GM23338 (cell line): ENCODE data around the gene ARMC8. TPM values are rescaled to one million over a fixed set of nuclear protein-coding genes. Genes with fewer than 3 reads are reported as not detected.

Experiments used
- ATAC-seq: fragments of 200-7000 bp; cut with Tn5 transposase; 3 replicates; pipeline ENCODE4 v1.9.1; 2020
- DNase-seq: peaks from one replicate; pipeline ENCODE4 v3.0.0-alpha.2; 2015; ENCODE audit warnings: low spot score
- H2AFZ ChIP-seq: fragments of 200-600 bp; sonication (generic); 2 replicates; pipeline ENCODE4 v1.8.0; 2016; ENCODE audit warnings: antibody characterized with exemption, mild to moderate bottlenecking, moderate library complexity
- H3F3A ChIP-seq: fragments of 200-600 bp; sonication (generic); replicated peaks from 2 replicates; pipeline ENCODE4 v1.8.0; 2017; ENCODE audit warnings: antibody characterized with exemption, mixed run types, low read depth
- H3K27ac ChIP-seq: fragments of 200-600 bp; sonication (generic); 2 replicates; pipeline ENCODE4 v1.6.1; 2016; ENCODE audit warnings: low read depth
- H3K27me3 ChIP-seq: fragments of 200-600 bp; sonication (generic); 2 replicates; pipeline ENCODE4 v1.8.0; 2016; ENCODE audit warnings: mild to moderate bottlenecking, mixed run types, moderate library complexity; ENCODE audit not compliant: insufficient read depth
- H3K36me3 ChIP-seq: fragments of 200-600 bp; sonication (generic); 2 replicates; pipeline ENCODE4 v1.8.0; 2016; ENCODE audit warnings: mild to moderate bottlenecking; ENCODE audit not compliant: insufficient read depth
- H3K4me1 ChIP-seq: fragments of 200-600 bp; sonication (generic); 2 replicates; pipeline ENCODE4 v1.8.0; 2016; ENCODE audit warnings: mild to moderate bottlenecking, moderate library complexity; ENCODE audit not compliant: insufficient read depth
- H3K4me2 ChIP-seq: fragments of 200-600 bp; sonication (generic); 2 replicates; pipeline ENCODE4 v1.7.1; 2017; ENCODE audit warnings: mixed run types
- H3K4me3 ChIP-seq: fragments of 200-600 bp; sonication (generic); 2 replicates; pipeline ENCODE4 v1.6.1; 2016; ENCODE audit warnings: mixed run types
- H3K79me2 ChIP-seq: fragments of 200-600 bp; sonication (generic); replicated peaks from 2 replicates; pipeline ENCODE4 v1.8.0; 2017; ENCODE audit warnings: mild to moderate bottlenecking; ENCODE audit not compliant: insufficient read depth
- H3K9me2 ChIP-seq: fragments of 200-600 bp; sonication (generic); 2 replicates; pipeline ENCODE4 v1.8.0; 2017; ENCODE audit not compliant: insufficient read depth
- H4K20me1 ChIP-seq: fragments of 200-600 bp; sonication (generic); replicated peaks from 2 replicates; pipeline ENCODE4 v1.8.0; 2017; ENCODE audit warnings: mild to moderate bottlenecking; ENCODE audit not compliant: insufficient read depth
- H3K27ac Mint-ChIP-seq: 2 replicates; pipeline ENCODE4 v1.8.0; 2020; ENCODE audit warnings: inconsistent platforms, mild to moderate bottlenecking, moderate library complexity, mixed read lengths
- H3K27me3 Mint-ChIP-seq: 3 replicates; pipeline ENCODE4 v1.8.0; 2022; ENCODE audit warnings: low read depth, mild to moderate bottlenecking, moderate library complexity, mixed read lengths, inconsistent platforms; ENCODE audit not compliant: insufficient read depth, poor library complexity
- H3K36me3 Mint-ChIP-seq: 3 replicates; pipeline ENCODE4 v1.8.0; 2021; ENCODE audit warnings: low read depth, mild to moderate bottlenecking, inconsistent platforms, moderate library complexity, mixed read lengths
- H3K4me1 Mint-ChIP-seq: 3 replicates; pipeline ENCODE4 v1.8.0; 2020; ENCODE audit warnings: mild to moderate bottlenecking, inconsistent platforms, mixed read lengths
- H3K4me3 Mint-ChIP-seq: 3 replicates; pipeline ENCODE4 v1.8.0; 2021; ENCODE audit warnings: moderate library complexity, mild to moderate bottlenecking, inconsistent platforms, mixed read lengths
- H3K9me3 Mint-ChIP-seq: 3 replicates; pipeline ENCODE4 v1.8.0; 2020; ENCODE audit warnings: moderate library complexity, mild to moderate bottlenecking, inconsistent platforms, mixed read lengths
- CTCF ChIP-seq, 2 experiments: fragments of 200-600 bp in 1 of 2; sonication (generic) in 1 of 2; conservative IDR thresholded peaks; 2 replicates each; pipeline versions ENCODE4 v1.5.1 to v1.6.1; 2016 to 2017; ENCODE audit warnings: antibody characterized with exemption in 2 of 2, low read depth in 2 of 2, mild to moderate bottlenecking in 2 of 2, moderate library complexity in 1 of 2
- NANOG ChIP-seq: IDR thresholded peaks from 2 replicates; pipeline ENCODE4 v1.6.1; 2016; ENCODE audit warnings: antibody characterized with exemption, borderline replicate concordance
- STAT1 ChIP-seq: IDR thresholded peaks from one replicate; pipeline ENCODE4 v1.6.1; 2016; ENCODE audit warnings: antibody characterized with exemption; ENCODE audit not compliant: unreplicated experiment
- polyA plus RNA-seq: library from polyadenylated mRNA; unstranded; fragments of >200 nt; fragmentation: Nextera tagmentation; extraction: Ambion mirVana; gene quantifications from 2 replicates; pipeline ENCODE4 v1.2.1, GENCODE V29; 2016
- total RNA-seq: library from RNA; depleted of rRNA; stranded (reverse); fragments of >200 nt; shearing (Covaris generic); gene quantifications from 2 replicates; pipeline ENCODE4 v1.2.3, GENCODE V29; 2014
- TF ChIP-seq, protein P1 (sequence below): fragments of 250-450 bp; sonication (Bioruptor Pico); IDR thresholded peaks from 2 replicates; pipeline ENCODE4 v1.5.0; 2020; ENCODE audit warnings: mild to moderate bottlenecking, moderate library complexity
- TF ChIP-seq, protein P2 (sequence below): IDR thresholded peaks from 2 replicates; pipeline ENCODE4 v1.6.1; 2016; ENCODE audit warnings: antibody characterized with exemption

The ARMC8 gene
- total and polyA plus RNA-seq, 2 experiments from 2014 or later, result 36.8 to 61.4 TPM

DNA sequence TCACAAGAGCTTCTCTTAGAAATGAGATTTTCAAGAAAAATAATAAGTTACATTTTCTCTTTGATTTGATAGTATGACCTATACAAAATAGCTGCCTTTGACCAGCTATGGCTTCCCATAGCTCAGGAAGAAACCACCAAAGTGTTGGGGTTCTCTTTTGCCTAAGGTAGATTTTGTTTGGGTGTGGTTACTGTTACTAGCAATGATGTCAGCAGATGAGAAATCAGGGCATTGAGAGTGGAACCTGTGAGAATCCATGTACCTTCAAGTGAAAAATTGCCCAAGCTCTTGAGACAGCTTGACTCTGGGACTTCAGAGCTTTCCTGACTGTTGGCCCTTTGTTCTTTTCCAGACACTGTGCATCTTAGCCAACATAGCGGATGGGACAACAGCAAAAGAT, 97.0 kb downstream of the ARMC8 start (continued):
- TF ChIP-seq, protein P1, sequence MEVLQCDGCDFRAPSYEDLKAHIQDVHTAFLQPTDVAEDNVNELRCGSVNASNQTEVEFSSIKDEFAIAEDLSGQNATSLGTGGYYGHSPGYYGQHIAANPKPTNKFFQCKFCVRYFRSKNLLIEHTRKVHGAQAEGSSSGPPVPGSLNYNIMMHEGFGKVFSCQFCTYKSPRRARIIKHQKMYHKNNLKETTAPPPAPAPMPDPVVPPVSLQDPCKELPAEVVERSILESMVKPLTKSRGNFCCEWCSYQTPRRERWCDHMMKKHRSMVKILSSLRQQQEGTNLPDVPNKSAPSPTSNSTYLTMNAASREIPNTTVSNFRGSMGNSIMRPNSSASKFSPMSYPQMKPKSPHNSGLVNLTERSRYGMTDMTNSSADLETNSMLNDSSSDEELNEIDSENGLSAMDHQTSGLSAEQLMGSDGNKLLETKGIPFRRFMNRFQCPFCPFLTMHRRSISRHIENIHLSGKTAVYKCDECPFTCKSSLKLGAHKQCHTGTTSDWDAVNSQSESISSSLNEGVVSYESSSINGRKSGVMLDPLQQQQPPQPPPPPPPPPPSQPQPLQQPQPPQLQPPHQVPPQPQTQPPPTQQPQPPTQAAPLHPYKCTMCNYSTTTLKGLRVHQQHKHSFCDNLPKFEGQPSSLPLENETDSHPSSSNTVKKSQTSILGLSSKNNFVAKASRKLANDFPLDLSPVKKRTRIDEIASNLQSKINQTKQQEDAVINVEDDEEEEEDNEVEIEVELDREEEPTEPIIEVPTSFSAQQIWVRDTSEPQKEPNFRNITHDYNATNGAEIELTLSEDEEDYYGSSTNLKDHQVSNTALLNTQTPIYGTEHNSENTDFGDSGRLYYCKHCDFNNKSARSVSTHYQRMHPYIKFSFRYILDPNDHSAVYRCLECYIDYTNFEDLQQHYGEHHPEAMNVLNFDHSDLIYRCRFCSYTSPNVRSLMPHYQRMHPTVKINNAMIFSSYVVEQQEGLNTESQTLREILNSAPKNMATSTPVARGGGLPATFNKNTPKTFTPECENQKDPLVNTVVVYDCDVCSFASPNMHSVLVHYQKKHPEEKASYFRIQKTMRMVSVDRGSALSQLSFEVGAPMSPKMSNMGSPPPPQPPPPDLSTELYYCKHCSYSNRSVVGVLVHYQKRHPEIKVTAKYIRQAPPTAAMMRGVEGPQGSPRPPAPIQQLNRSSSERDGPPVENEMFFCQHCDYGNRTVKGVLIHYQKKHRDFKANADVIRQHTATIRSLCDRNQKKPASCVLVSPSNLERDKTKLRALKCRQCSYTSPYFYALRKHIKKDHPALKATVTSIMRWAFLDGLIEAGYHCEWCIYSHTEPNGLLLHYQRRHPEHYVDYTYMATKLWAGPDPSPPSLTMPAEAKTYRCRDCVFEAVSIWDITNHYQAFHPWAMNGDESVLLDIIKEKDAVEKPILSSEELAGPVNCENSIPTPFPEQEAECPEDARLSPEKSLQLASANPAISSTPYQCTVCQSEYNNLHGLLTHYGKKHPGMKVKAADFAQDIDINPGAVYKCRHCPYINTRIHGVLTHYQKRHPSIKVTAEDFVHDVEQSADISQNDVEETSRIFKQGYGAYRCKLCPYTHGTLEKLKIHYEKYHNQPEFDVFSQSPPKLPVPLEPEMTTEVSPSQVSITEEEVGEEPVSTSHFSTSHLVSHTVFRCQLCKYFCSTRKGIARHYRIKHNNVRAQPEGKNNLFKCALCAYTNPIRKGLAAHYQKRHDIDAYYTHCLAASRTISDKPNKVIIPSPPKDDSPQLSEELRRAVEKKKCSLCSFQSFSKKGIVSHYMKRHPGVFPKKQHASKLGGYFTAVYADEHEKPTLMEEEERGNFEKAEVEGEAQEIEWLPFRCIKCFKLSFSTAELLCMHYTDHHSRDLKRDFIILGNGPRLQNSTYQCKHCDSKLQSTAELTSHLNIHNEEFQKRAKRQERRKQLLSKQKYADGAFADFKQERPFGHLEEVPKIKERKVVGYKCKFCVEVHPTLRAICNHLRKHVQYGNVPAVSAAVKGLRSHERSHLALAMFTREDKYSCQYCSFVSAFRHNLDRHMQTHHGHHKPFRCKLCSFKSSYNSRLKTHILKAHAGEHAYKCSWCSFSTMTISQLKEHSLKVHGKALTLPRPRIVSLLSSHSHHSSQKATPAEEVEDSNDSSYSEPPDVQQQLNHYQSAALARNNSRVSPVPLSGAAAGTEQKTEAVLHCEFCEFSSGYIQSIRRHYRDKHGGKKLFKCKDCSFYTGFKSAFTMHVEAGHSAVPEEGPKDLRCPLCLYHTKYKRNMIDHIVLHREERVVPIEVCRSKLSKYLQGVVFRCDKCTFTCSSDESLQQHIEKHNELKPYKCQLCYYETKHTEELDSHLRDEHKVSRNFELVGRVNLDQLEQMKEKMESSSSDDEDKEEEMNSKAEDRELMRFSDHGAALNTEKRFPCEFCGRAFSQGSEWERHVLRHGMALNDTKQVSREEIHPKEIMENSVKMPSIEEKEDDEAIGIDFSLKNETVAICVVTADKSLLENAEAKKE (CRISPR knock-in tag), result no peak
- TF ChIP-seq NANOG, result no peak

GRCh38 chr3:138284957-138285477, 97.9 kb downstream of the ARMC8 start:
- H3K9me3 Mint-ChIP-seq, result no peaks in the 10 kb centered on the region
- H3K27ac ChIP-seq, result no peak overlapping the region
- H3K9me2 ChIP-seq, result no peaks in the 10 kb centered on the region
- TF ChIP-seq, protein P1 (CRISPR knock-in tag), result no peak
- TF ChIP-seq, protein P2, sequence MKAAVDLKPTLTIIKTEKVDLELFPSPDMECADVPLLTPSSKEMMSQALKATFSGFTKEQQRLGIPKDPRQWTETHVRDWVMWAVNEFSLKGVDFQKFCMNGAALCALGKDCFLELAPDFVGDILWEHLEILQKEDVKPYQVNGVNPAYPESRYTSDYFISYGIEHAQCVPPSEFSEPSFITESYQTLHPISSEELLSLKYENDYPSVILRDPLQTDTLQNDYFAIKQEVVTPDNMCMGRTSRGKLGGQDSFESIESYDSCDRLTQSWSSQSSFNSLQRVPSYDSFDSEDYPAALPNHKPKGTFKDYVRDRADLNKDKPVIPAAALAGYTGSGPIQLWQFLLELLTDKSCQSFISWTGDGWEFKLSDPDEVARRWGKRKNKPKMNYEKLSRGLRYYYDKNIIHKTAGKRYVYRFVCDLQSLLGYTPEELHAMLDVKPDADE, result no peak
- TF ChIP-seq STAT1 (no peak), NANOG (no peak), CTCF (conservative IDR thresholded peaks at IDR 0.05; ENCODE audit: low read depth in 2 of 2) (peak; percentile 40 to 56; a peak in 3 of 4 replicates)
- peaks cover 9% of the 10 kb centered on the region; the same call in 1 of the 3 replicates for H3K36me3 Mint-ChIP-seq
- H3K27ac Mint-ChIP-seq, result no peak overlapping the region
- H3K27me3 ChIP-seq, result no peaks in the 10 kb centered on the region
- H3F3A ChIP-seq, result no peaks in the 10 kb centered on the region
- no peaks in the 10 kb centered on the region for H4K20me1 ChIP-seq
- H3K4me1 Mint-ChIP-seq, result peaks cover 12% of the 10 kb centered on the region
- H3K4me3 Mint-ChIP-seq, result no peak overlapping the region
- H3K36me3 ChIP-seq, result peaks cover 13% of the 10 kb centered on the region; the same call in 1 of the 2 replicates
- no peaks in the 10 kb centered on the region for H3K27me3 Mint-ChIP-seq
- no peaks in the 10 kb centered on the region for H3K4me1 ChIP-seq
- no peak overlapping the region for H2AFZ ChIP-seq
- H3K4me2 ChIP-seq, result no peak overlapping the region
- H3K79me2 ChIP-seq, result no peaks in the 10 kb centered on the region
- ATAC-seq, result peak; percentile 67
- peak; percentile 34 for DNase-seq
- H3K4me3 ChIP-seq, result no peak overlapping the region
